ENCODE results near the gene RGMB.
A peak's percentile ranks its signal among the peaks of the same experiment; 100 is the strongest.

Gene RGMB

GRCh38 chr5:98796197-98796972 is 22.9 kb downstream of the RGMB start (continued):
- no peak for TF ChIP-seq ZNF548 (tag by site-specific recombination; IDR thresholded peaks at IDR 0.05)
- no peak for TF ChIP-seq ZBTB8A (tag by site-specific recombination; IDR thresholded peaks at IDR 0.05)
- peak; percentile 83 for TF ChIP-seq ZNF654 (tag by site-specific recombination; IDR thresholded peaks at IDR 0.05; ENCODE audit: low read depth)
- TF ChIP-seq ZNF626 (tag by site-specific recombination; IDR thresholded peaks at IDR 0.05): no peak; the same call in 1 of the 2 replicates
- 0 out of 2 replicates have a peak, but pooled peaks have one; percentile 44 for TF ChIP-seq ZNF660 (tag by site-specific recombination; IDR thresholded peaks at IDR 0.05)
- TF ChIP-seq ZBTB48 (tag by site-specific recombination; IDR thresholded peaks at IDR 0.05): no peak
- TF ChIP-seq MZF1 (tag by site-specific recombination; IDR thresholded peaks at IDR 0.05; ENCODE audit: borderline replicate concordance): peak; percentile 91
- no peak for TF ChIP-seq ZSCAN5A (tag by site-specific recombination; IDR thresholded peaks at IDR 0.05)
- TF ChIP-seq ZNF311 (tag by site-specific recombination; IDR thresholded peaks at IDR 0.05; ENCODE audit: borderline replicate concordance): no peak
- no peak for TF ChIP-seq ZNF449 (tag by site-specific recombination; IDR thresholded peaks at IDR 0.05)
- peak; percentile 58; the same call in 1 of the 2 replicates for TF ChIP-seq PRDM4 (tag by site-specific recombination; IDR thresholded peaks at IDR 0.05)
- no peak for TF ChIP-seq ZNF768 (tag by site-specific recombination; IDR thresholded peaks at IDR 0.05)
- no peak for TF ChIP-seq ZNF580 (tag by site-specific recombination; IDR thresholded peaks at IDR 0.05)
- no peak for TF ChIP-seq ZNF510 (tag by site-specific recombination; IDR thresholded peaks at IDR 0.05; ENCODE audit: insufficient replicate concordance)
- no peak for TF ChIP-seq SP2 (tag by site-specific recombination; IDR thresholded peaks at IDR 0.05)
- TF ChIP-seq ZNF600 (tag by site-specific recombination; IDR thresholded peaks at IDR 0.05): 0 out of 2 replicates have a peak, but pooled peaks have one; percentile 28
- TF ChIP-seq CTCF (tag by site-specific recombination; IDR thresholded peaks at IDR 0.05): peak; percentile 19; the same call in 1 of the 2 replicates
- peak; percentile 62; the same call in 1 of the 2 replicates for TF ChIP-seq ZNF664 (tag by site-specific recombination; IDR thresholded peaks at IDR 0.05)
- no peak for TF ChIP-seq ZNF670 (tag by site-specific recombination; IDR thresholded peaks at IDR 0.05; ENCODE audit: low read depth)

Measured in HEK293 (cell line).